GM23338 (cell line): Measurements from ENCODE around the gene USP17L30. TPM values are rescaled to one million over a fixed set of nuclear protein-coding genes. Genes with fewer than 3 reads are reported as not detected.
"Not testable (repeated sequence)": the region's sequence is repeated elsewhere in the genome, so short reads cannot be mapped to it uniquely, and the experiment has no call there.

ENCODE experiments used
- ATAC-seq: fragments of 200-7000 bp; cut with Tn5 transposase; 3 replicates; pipeline ENCODE4 v1.9.1; 2020
- DNase-seq: peaks from one replicate; pipeline ENCODE4 v3.0.0-alpha.2; 2015; ENCODE audit warnings: low spot score
- H2AFZ ChIP-seq: fragments of 200-600 bp; sonication (generic); 2 replicates; pipeline ENCODE4 v1.8.0; 2016; ENCODE audit warnings: antibody characterized with exemption, mild to moderate bottlenecking, moderate library complexity
- H3F3A ChIP-seq: fragments of 200-600 bp; sonication (generic); replicated peaks from 2 replicates; pipeline ENCODE4 v1.8.0; 2017; ENCODE audit warnings: antibody characterized with exemption, mixed run types, low read depth
- H3K27ac ChIP-seq: fragments of 200-600 bp; sonication (generic); 2 replicates; pipeline ENCODE4 v1.6.1; 2016; ENCODE audit warnings: low read depth
- H3K27me3 ChIP-seq: fragments of 200-600 bp; sonication (generic); 2 replicates; pipeline ENCODE4 v1.8.0; 2016; ENCODE audit warnings: mild to moderate bottlenecking, mixed run types, moderate library complexity; ENCODE audit not compliant: insufficient read depth
- H3K36me3 ChIP-seq: fragments of 200-600 bp; sonication (generic); 2 replicates; pipeline ENCODE4 v1.8.0; 2016; ENCODE audit warnings: mild to moderate bottlenecking; ENCODE audit not compliant: insufficient read depth
- H3K4me1 ChIP-seq: fragments of 200-600 bp; sonication (generic); 2 replicates; pipeline ENCODE4 v1.8.0; 2016; ENCODE audit warnings: mild to moderate bottlenecking, moderate library complexity; ENCODE audit not compliant: insufficient read depth
- H3K4me2 ChIP-seq: fragments of 200-600 bp; sonication (generic); 2 replicates; pipeline ENCODE4 v1.7.1; 2017; ENCODE audit warnings: mixed run types
- H3K4me3 ChIP-seq: fragments of 200-600 bp; sonication (generic); 2 replicates; pipeline ENCODE4 v1.6.1; 2016; ENCODE audit warnings: mixed run types
- H3K79me2 ChIP-seq: fragments of 200-600 bp; sonication (generic); replicated peaks from 2 replicates; pipeline ENCODE4 v1.8.0; 2017; ENCODE audit warnings: mild to moderate bottlenecking; ENCODE audit not compliant: insufficient read depth
- H3K9me2 ChIP-seq: fragments of 200-600 bp; sonication (generic); 2 replicates; pipeline ENCODE4 v1.8.0; 2017; ENCODE audit not compliant: insufficient read depth
- H4K20me1 ChIP-seq: fragments of 200-600 bp; sonication (generic); replicated peaks from 2 replicates; pipeline ENCODE4 v1.8.0; 2017; ENCODE audit warnings: mild to moderate bottlenecking; ENCODE audit not compliant: insufficient read depth
- H3K27ac Mint-ChIP-seq: 2 replicates; pipeline ENCODE4 v1.8.0; 2020; ENCODE audit warnings: inconsistent platforms, mild to moderate bottlenecking, moderate library complexity, mixed read lengths
- H3K27me3 Mint-ChIP-seq: 3 replicates; pipeline ENCODE4 v1.8.0; 2022; ENCODE audit warnings: low read depth, mild to moderate bottlenecking, moderate library complexity, mixed read lengths, inconsistent platforms; ENCODE audit not compliant: insufficient read depth, poor library complexity
- H3K36me3 Mint-ChIP-seq: 3 replicates; pipeline ENCODE4 v1.8.0; 2021; ENCODE audit warnings: low read depth, mild to moderate bottlenecking, inconsistent platforms, moderate library complexity, mixed read lengths
- H3K4me1 Mint-ChIP-seq: 3 replicates; pipeline ENCODE4 v1.8.0; 2020; ENCODE audit warnings: mild to moderate bottlenecking, inconsistent platforms, mixed read lengths
- H3K4me3 Mint-ChIP-seq: 3 replicates; pipeline ENCODE4 v1.8.0; 2021; ENCODE audit warnings: moderate library complexity, mild to moderate bottlenecking, inconsistent platforms, mixed read lengths
- H3K9me3 Mint-ChIP-seq: 3 replicates; pipeline ENCODE4 v1.8.0; 2020; ENCODE audit warnings: moderate library complexity, mild to moderate bottlenecking, inconsistent platforms, mixed read lengths
- polyA plus RNA-seq: library from polyadenylated mRNA; unstranded; fragments of >200 nt; fragmentation: Nextera tagmentation; extraction: Ambion mirVana; gene quantifications from 2 replicates; pipeline ENCODE4 v1.2.1, GENCODE V29; 2016
- total RNA-seq: library from RNA; depleted of rRNA; stranded (reverse); fragments of >200 nt; shearing (Covaris generic); gene quantifications from 2 replicates; pipeline ENCODE4 v1.2.3, GENCODE V29; 2014

USP17L30 gene
- total and polyA plus RNA-seq, 2 experiments from 2014 or later = not detected

- H3K27ac Mint-ChIP-seq, H3K4me3 ChIP-seq, H3K79me2 ChIP-seq, H3K4me1 Mint-ChIP-seq, H3K36me3 ChIP-seq, DNase-seq, H3K27me3 ChIP-seq, H3K9me3 Mint-ChIP-seq, H3K27me3 Mint-ChIP-seq, H3F3A ChIP-seq, H3K9me2 ChIP-seq, ATAC-seq, H3K27ac ChIP-seq, H3K4me1 ChIP-seq, H3K4me3 Mint-ChIP-seq, H3K36me3 Mint-ChIP-seq, H4K20me1 ChIP-seq, H3K4me2 ChIP-seq, H2AFZ ChIP-seq: not testable (repeated sequence)
Measured at GRCh38 chr4:9348593-9348992, 14.3 kb upstream of the USP17L30 start, which contains the start of gene USP17L28. Gene USP17L28 (plus strand): TSS chr4:9348893. CDS start chr4:9348893, 0 bp downstream.

- not testable (repeated sequence) for H3K9me3 Mint-ChIP-seq, H3K27ac Mint-ChIP-seq, H3K4me3 ChIP-seq, H4K20me1 ChIP-seq, H3K27me3 Mint-ChIP-seq, H3K4me2 ChIP-seq, H3K4me3 Mint-ChIP-seq, ATAC-seq, H3F3A ChIP-seq, H3K4me1 Mint-ChIP-seq, H3K36me3 Mint-ChIP-seq, H3K79me2 ChIP-seq, H2AFZ ChIP-seq, H3K4me1 ChIP-seq, H3K36me3 ChIP-seq, DNase-seq, H3K27me3 ChIP-seq, H3K27ac ChIP-seq, H3K9me2 ChIP-seq
Measured at GRCh38 chr4:9350866-9351265, 12.1 kb upstream of the USP17L30 start.

GRCh38 chr4:9353338-9353737 lies 9.6 kb upstream of the USP17L30 start, which contains the start of gene USP17L29:
Gene USP17L29 (plus strand): TSS chr4:9353638. CDS start chr4:9353638, 0 bp downstream.
- H3K4me3 ChIP-seq, DNase-seq, H3K4me2 ChIP-seq, H3K27me3 Mint-ChIP-seq, H3K36me3 Mint-ChIP-seq, H3K27ac ChIP-seq, H3K4me3 Mint-ChIP-seq, H3K9me2 ChIP-seq, H3K9me3 Mint-ChIP-seq, H3K4me1 Mint-ChIP-seq, H3K27me3 ChIP-seq, H4K20me1 ChIP-seq, H3K79me2 ChIP-seq, H3K36me3 ChIP-seq, H3K27ac Mint-ChIP-seq, H3K4me1 ChIP-seq, H2AFZ ChIP-seq, ATAC-seq, H3F3A ChIP-seq: not testable (repeated sequence)

- not testable (repeated sequence) for H3K27ac Mint-ChIP-seq, ATAC-seq, H3K4me1 Mint-ChIP-seq, H3K4me3 ChIP-seq, H4K20me1 ChIP-seq, H3K9me3 Mint-ChIP-seq, H3K36me3 Mint-ChIP-seq, H3K4me2 ChIP-seq, H3F3A ChIP-seq, H3K27me3 Mint-ChIP-seq, H3K79me2 ChIP-seq, H3K4me1 ChIP-seq, H3K27ac ChIP-seq, H3K36me3 ChIP-seq, H3K27me3 ChIP-seq, DNase-seq, H3K4me3 Mint-ChIP-seq, H2AFZ ChIP-seq, H3K9me2 ChIP-seq
Measured at GRCh38 chr4:9379881-9380280, 17.0 kb downstream of the USP17L30 start.
